Urothelium cell line (cell line): ENCODE results near the gene BUD31.

Source experiments
- DNase-seq: peaks from one replicate; pipeline ENCODE4 v3.0.0; 2011; ENCODE audit warnings: low spot score, mixed read lengths
- FAIRE-seq: peaks from 2 replicates; lab custom pipeline; 2011; peaks lifted over from hg19 to GRCh38; lab: Jason Lieb, UNC

The BUD31 gene

DNA sequence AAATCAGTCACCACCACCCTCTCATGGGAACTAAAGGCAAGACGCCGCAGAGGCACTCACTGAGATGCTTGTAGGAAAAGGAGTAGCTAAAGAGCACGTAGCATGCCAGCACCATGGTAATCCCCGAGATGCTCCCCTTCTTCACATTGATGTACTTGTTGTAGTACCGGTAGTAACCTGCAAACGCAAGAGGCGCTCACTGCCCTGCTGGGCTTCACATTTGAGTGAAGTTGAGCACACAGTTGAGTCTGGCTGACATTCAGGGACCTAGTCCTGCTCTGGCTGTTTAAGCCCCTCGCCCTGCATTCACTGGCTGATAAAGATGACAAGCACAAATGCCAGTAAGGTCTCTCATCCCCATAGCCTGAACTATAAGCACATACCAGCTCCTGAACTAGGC lies 50.3 kb downstream of the BUD31 start:
- FAIRE-seq, result no peak
- no peak for DNase-seq

DNA sequence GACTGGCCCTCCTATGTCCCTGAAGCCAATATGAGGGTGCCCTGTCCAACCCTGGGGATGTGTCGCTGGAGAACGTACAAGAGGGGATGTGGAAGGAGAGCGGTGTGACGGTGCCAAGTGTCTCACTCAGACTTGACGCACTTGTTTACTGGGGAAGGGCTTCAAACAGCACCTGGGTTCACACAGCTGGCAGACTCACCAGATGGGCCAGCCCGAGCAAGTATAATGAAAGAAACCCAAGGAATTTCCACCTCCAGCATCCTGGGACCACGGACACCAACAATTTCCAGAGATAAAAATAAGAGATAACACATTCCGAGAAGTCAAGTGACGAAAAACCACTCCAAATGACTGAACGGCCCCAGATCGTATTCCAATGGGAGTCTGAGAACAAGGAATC lies 51.9 kb downstream of the BUD31 start:
- no peak for DNase-seq
- FAIRE-seq, result no peak

DNA sequence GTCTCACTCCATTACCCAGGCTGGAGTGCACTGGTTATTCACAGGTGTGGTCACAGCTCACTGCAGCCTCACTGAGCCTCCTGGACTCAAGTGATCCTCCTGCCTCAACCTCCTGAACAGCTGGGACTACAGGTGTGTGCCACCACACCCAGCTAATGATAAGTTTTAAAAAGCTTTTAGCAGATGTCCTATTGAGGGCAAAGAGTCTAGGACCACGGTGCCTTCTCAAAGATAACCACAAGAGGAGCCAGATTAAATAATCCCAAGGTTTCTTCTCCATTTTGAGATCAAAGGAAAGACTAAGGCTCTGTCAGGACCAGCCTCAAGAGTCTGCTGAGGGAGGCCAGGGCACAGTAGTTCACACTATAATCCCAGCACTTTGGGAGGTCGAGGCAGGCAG lies 52.5 kb downstream of the BUD31 start:
- FAIRE-seq, result no peak
- DNase-seq, result no peak

DNA sequence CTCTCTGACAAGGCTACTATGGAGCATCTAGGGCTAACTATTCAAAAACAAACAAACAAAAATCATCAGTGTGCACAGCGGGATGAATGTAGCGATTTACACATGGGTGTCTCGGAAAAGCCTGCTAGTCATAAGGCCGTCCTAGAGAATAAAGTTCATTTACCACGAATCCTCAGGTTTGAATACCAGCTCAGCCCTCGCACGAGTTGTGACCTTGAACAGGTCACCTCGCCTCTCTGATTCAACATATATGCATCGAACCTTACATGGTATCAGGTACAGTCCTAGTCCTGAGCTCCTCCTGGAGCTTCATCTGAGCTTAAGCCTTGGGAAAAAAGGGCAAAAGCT lies 56.6 kb downstream of the BUD31 start:
- FAIRE-seq, result no peak
- no peak for DNase-seq

DNA sequence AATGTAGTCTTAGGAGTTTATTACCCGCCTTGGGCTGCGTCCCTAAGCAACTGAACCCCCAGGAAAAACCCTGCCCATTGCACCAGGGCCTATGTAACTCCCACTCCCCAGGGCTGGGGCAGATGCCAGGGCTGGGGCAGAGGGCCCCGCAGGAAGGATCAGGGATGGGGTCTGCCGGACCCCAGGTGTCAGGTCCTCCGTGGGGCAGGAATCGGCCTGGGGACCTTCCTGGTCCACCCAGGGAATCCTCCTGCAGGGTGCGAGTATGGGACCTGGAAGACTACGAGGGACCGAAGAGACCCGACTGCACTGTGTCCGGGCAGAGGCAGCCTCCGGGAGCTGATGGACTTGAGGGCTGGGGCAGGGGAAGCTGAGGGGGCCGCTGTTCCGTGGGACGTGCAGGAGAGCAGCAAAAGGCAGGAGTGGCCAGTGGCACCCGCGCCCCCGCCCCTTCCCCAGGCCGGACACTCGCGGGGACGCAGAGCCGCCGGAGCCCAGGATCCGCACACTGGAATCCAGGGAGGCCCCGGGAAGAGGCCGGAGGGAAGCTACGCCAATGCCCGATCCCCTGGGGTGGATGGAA lies 59.7 kb downstream of the BUD31 start:
- FAIRE-seq (no peak), DNase-seq (no peak)
